IPS-18c (cell line): ENCODE data around the gene PRTG.
"Not testable (repeated sequence)": the region's sequence is repeated elsewhere in the genome, so short reads cannot be mapped to it uniquely, and the experiment has no call there.

Experiments used
- H3K4me3 ChIP-seq: 2 replicates; pipeline ENCODE4 v1.7.0; 2013; ENCODE audit warnings: low read depth, mild to moderate bottlenecking, low read length, moderate library complexity; ENCODE audit not compliant: insufficient read depth
- H3K9me3 ChIP-seq: one replicate; pipeline ENCODE4 v1.6.1; 2013; ENCODE audit warnings: mild to moderate bottlenecking, low read length, moderate library complexity; ENCODE audit not compliant: control insufficient read depth, insufficient read depth

Gene PRTG, protein sequence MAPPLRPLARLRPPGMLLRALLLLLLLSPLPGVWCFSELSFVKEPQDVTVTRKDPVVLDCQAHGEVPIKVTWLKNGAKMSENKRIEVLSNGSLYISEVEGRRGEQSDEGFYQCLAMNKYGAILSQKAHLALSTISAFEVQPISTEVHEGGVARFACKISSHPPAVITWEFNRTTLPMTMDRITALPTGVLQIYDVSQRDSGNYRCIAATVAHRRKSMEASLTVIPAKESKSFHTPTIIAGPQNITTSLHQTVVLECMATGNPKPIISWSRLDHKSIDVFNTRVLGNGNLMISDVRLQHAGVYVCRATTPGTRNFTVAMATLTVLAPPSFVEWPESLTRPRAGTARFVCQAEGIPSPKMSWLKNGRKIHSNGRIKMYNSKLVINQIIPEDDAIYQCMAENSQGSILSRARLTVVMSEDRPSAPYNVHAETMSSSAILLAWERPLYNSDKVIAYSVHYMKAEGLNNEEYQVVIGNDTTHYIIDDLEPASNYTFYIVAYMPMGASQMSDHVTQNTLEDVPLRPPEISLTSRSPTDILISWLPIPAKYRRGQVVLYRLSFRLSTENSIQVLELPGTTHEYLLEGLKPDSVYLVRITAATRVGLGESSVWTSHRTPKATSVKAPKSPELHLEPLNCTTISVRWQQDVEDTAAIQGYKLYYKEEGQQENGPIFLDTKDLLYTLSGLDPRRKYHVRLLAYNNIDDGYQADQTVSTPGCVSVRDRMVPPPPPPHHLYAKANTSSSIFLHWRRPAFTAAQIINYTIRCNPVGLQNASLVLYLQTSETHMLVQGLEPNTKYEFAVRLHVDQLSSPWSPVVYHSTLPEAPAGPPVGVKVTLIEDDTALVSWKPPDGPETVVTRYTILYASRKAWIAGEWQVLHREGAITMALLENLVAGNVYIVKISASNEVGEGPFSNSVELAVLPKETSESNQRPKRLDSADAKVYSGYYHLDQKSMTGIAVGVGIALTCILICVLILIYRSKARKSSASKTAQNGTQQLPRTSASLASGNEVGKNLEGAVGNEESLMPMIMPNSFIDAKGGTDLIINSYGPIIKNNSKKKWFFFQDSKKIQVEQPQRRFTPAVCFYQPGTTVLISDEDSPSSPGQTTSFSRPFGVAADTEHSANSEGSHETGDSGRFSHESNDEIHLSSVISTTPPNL

DNA sequence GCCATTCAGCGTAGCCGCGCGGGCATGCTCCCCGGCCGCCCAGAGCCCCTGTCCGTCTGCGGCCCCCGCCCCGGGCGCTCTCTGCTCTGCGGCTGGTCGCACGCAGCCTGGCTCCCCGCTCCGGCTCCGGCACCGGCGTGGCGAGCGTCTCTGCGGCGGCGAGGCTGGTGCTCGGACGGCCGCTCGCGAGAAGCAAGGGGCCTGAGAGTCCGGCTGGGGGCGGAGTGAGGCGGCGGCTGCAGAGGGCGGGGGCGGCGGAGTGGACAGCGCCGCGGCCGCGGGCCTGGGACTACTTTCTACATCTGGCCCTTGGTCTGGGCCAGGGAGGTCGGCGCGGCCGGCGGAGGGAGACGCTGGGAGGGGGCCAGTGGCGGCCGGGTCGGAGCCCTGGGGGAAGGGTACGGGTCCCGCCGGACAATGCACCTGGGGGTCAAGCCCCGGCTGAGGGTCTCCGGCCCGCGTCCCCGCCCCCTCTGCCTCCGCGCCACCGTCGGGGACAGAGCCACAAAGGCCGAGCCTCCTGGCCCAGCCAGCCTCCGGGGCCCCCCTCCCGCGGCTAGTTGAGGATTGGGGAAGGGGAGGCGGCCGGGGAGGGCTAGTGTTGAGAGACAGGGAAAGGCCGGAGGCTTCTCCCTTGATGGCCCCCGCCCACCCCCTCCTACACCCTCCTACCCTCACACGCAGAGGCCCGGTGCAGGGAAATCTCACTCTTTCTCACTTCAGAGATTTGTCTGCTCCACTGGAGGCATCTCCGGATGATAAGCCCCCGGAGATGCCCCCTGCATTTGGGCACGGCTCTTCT is at the start of gene PRTG:
TSS of gene PRTG (minus strand) at position 226 of the 802 bp plus-strand sequence. CDS start at position 5, 221 bp downstream.
- Histone ChIP-seq H3K4me3 (peak within 1 kb of the TSS; percentile 68), H3K9me3 (no peaks in the 10 kb centered on the region)

DNA sequence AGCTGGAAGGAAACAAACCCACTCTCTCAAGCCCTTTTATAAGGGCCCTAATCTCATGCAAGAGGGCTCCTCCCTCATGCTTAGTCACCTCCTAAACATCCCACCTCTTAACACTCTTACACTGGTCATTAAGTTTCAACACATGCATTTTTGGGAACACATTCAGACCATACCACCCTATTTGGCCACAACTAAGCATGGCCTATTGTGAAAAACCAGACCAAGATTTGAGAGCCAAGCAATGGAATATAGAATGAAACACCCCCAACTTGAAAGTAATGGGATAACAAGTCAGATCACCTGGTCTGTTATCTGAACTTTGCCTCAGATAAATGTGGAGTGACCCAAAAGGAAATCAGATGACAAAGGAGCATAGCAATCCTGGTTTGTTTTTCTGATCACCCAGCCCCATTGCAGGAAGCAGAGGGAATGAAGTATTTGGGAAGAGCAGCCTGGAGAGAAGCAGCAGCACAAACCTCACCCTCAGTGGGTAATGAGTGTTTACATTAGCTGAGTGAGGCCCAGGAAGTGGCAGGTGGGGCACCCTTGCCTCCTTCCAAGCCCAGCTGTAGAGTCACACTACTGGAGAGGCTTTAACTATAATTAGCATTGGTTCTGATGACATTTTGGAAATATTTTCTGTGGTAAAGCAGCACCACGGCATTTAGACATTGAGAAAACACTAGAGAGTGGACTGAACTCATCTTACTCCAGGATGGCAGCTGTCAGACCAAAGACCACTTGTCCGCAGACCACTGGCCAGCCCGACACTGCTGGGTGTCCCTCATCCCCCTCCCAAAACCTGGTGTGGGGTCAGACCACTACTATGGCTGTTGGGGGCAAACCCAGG is 48.8 kb upstream of the PRTG start:
- Histone ChIP-seq H3K9me3 (no peaks in the 10 kb centered on the region), H3K4me3 (no peak overlapping the region)

DNA sequence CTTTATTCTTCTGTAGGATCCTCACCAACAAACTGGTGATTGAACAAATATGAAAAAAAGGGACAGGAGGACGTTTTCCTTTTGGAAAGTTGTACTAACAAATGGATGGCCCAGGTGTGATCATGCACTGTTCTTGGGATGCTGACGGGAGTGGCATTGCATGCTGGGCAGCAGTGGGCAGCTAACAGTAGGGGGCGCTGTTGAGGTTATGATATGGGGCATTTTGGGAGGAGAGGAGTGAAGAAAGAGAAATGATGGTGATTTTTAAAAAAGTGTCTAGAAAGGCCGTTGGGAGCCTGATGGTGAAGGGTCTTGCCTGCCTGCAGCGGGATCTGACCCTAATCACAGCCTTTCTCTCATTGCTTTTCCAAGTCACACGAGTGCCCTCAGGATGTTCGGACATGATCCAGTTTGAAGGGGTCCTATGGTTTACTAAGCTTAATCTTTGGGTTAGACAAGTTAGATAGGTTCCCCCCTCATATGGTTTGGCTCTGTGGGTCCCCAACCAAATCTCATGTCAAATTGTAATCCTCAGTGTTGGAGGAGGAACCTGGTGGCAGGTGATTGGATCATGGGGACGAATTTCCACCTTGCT is 46.2 kb upstream of the PRTG start:
- Histone ChIP-seq H3K4me3 (no peak overlapping the region), H3K9me3 (no peaks in the 10 kb centered on the region)

DNA sequence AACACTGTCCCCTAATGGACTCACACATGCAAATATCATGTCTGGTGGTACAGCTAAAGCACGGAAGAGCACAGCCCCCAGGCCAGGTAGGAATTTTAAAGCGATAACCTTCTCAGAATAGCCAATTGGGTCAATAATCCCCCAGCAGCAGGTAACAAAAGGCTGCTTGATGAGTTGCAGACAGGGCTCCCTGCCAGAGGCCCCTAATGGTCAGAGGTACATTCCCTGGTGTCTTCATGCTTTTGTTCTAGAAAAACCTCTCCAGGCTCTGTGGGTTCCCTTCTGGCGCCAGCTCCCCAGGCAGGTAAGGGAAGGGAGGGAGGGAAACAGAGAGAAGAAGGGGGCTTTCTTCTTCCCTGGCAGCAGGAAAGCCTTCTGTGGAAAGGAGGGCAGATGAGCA is 43.4 kb upstream of the PRTG start:
- H3K4me3 ChIP-seq, result no peak overlapping the region

DNA sequence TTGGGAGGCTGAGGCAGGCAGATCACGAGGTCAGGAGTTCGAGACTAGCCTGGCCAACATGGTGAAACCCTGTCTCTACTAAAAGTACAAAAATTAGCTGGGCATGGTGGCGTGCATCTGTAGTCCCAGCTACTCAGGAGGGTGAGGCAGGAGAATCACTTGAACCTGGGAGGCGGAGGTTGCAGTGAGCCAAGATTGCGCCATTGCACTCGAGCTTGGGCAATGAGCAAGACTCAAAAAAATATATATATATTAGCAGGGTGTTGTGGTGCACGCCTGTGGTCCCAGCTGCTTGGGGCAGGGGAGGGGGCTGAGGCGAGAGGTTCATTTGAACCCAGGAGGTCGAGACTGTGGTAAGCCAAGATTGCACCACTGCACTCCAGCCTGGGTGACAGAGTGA is 42.6 kb upstream of the PRTG start:
- H3K4me3 ChIP-seq, H3K9me3 ChIP-seq: not testable (repeated sequence)

More for the DNA sequence above, 43.4 kb upstream of the PRTG start:
- H3K9me3 ChIP-seq, result no peaks in the 10 kb centered on the region

DNA sequence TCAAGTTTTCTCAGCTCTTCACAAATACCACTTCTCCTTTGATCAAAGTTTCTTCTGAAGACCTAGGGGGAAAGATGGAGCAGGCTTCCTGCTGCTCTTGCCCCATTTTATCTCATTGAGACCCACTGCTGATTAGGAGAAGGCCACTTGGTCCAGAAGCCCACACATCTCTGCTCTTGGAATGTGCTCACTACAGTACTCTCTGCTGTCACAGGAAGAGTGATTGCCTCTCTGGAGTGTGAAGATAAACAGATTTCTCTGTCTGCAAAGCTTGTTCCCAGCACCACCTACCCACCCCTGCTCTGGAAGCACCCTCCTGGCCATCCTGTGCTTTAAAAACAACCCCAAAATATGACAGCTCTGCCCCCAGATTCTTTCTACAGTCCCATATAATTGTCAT is 41.3 kb upstream of the PRTG start:
- Histone ChIP-seq H3K9me3 (no peaks in the 10 kb centered on the region), H3K4me3 (no peak overlapping the region)

DNA sequence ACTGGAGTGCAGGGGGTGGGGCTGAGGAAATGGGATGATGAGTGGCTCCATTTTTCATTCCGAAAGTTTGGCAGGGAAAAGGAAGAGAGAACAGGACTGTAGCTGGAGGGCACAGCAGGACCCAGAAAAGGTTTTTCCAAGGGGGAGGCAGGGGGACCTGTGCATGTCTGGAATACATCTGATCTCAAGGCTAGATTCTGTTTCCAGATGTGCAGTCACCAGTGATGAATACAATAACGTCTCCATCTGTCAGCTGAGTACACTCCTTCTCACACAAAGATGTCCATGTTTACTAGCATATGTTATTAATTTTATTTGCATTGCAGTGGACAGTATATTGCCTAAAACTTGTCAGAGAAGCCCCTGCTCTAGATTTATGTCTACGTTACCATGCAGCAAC is 39.9 kb upstream of the PRTG start:
- Histone ChIP-seq H3K9me3 (no peaks in the 10 kb centered on the region), H3K4me3 (no peak overlapping the region)

DNA sequence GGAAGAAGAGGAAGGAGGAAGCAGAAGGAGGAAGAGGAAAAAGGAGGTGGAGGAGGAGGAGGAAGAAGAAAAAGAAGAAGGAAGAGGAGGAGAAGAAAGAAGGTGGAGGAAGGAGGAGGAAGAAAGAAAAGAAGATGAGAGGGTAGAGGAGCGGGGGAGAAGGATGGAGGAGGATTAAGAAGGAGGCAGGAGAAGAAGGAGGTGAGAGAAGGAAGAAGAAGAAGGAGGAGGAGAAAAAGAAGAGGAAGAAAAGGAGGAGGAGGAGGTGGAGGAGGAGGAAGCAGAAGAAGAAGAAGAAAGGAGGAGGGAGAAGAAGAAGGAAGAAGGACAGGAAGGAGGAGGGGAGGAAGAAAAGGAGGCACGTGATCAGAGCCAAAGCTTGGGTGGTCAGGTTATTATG is 37.3 kb upstream of the PRTG start:
- no peaks in the 10 kb centered on the region for H3K9me3 ChIP-seq
- no peak overlapping the region for H3K4me3 ChIP-seq

DNA sequence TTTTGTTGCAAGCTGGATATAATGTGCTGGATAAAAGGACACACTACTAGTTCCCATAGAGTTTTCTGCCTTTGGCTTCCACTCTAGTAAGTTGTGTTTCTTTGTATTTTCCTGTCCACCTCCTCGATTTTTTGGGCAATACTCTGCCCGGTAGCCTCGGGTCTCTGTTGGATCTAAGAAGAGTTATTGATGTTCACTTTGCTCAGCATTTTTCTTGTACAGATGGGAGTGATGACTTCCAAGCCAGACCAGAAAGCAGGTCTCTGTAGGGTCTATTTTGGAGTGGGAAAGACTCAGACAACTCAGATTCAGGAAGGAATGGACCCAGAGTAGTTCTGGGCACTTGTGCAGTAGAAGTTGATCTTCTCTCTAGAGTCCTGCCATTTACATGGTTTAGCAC is 36.0 kb upstream of the PRTG start:
- H3K9me3 ChIP-seq, result no peaks in the 10 kb centered on the region
- no peak overlapping the region for H3K4me3 ChIP-seq

DNA sequence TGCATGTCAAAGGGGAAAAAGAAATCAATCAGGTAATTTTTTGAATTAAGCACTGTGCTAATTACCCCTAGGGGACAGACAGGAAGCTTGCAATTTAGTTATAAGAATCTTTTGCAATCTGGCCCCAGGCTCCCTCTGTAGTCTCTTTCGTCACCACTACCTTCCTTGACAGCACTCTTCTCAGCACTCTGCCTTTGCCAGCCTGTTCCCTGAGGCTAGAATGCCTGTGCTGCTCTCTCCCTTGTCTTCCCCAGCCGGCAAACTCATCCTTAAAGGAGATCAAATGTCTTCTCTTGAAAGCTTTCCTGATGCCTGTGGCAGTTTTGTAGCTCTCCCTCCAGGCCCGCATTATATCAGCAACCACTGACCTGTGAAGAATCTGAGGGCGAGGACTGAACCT is 32.4 kb upstream of the PRTG start:
- H3K4me3 ChIP-seq, result no peak overlapping the region
- H3K9me3 ChIP-seq, result no peaks in the 10 kb centered on the region

DNA sequence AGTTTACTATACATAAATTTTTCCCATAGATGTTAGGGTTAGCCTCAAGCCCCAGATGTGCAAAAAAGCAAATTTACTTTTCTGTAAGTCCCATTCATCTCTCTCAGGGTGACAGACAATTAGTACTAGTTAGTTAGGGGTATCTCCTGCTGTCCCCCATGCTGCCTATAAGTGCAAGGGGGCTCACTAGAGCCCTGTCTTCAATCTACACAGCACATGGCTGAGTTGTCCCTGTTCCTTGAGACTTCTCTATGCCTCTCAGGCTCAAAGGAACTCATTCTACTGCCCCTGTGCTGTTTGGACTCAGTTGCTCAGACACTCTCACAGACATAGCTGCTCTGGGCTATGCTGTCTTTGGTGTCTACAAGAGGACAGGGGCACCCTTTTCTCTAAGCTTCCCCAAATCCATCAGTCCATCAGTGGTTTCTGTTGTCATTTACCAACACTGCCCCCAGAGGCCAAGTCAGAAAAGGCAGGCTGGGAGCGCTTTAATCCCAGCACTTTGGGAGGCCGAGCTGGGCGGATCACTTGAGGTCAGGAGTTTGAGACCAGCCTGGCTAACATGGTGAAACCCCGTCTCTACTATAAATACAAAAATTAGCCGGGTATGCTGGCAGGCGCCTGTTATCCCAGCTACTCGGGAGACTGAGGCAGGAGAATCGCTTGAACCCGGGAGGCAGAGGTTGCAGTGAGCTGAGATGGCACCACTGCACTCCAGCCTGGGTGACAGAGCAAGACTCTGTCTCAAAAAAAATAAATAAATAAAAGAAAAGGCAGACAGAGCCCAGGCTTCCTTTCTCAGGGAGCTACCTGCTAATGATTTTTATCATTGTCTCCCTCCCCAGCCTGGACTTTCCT is 31.4 kb upstream of the PRTG start:
- H3K9me3 ChIP-seq, result no peaks in the 10 kb centered on the region
- H3K4me3 ChIP-seq, result no peak overlapping the region

DNA sequence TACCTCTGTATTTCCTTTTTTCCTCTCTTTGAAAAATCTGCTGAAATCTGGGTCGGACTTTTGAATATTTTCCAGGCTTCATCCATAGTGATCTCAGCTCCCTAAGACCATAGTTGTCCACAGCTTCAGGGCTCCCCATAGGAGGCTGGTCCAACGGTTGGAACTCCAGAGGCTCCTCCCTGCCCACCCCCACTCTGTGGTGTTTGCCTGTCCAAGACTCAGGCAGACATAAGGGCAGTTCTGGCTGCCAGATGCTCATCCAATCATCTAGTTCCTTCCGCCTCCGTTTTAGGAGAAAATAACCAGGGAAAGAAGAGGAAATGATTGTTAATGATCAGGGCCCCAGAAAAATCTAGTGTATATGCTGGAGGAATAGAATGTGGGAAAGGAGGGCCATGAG is 27.9 kb upstream of the PRTG start:
- H3K9me3 ChIP-seq, result no peaks in the 10 kb centered on the region

DNA sequence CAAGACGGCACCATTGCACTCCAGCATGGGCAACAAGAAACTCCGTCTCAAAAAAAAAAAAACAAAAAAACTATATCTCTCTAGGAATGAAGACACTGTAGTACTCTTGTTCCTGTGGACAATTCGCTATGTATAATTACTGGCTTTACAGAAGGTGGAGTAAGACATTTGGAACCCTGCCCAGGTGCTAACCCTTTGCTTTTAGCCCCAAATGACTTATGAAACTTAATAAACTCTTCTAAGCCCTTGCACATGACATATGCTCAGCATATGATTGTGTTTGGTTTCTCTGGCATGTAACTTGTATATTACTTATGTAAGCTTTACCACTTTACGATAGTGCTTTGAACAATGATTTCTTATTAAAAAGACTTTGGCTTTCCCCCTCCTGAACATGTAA is 27.3 kb upstream of the PRTG start:
- H3K4me3 ChIP-seq, result no peak overlapping the region

More for the DNA sequence above, 27.9 kb upstream of the PRTG start:
- no peak overlapping the region for H3K4me3 ChIP-seq

DNA sequence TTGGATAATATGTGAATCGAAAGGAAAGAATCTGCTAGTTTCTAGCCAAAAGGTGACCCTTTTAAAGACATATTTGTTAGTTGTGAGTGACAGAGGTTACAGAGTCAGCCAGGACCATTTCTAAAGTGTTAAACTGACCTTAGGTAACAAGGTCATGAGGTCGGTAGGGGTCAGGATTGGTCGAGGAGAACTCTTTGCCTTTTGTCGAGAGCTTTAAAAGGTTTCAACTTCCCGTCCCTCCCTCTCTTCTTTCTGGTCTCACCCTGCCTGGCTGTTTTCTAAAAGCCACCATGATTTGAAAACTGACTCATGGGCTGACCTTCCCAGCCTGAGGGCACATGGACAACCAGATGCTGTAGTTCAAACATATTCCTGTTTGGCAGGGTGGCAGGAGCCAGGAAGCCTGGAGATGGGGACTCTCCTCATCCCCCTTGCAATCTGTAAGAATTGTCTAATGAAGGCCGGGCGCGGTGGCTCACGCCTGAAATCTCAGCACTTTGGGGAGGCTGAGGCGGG is 25.8 kb upstream of the PRTG start:
- H3K4me3 ChIP-seq, result no peak overlapping the region
- no peaks in the 10 kb centered on the region for H3K9me3 ChIP-seq

More for the DNA sequence above, 27.3 kb upstream of the PRTG start:
- no peaks in the 10 kb centered on the region for H3K9me3 ChIP-seq

DNA sequence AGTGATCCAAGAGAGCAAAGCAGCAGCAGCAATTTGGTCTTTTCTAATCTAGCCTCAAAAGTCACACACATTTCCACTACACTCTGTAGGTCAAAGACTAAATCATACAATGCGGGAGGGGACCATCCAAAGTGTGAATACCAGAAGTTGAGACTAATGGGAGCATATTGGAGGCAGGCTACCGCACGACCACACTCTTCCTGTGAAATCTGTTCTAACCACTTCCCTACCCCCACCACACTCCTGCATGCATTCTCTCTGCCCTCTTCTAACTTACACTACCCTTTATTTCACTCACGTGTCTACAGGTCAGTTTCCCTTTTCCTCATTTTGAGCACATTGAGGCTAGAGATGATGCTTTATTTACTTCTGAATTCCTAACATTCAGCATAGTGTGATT is 23.7 kb upstream of the PRTG start:
- Histone ChIP-seq H3K9me3 (no peaks in the 10 kb centered on the region), H3K4me3 (no peak overlapping the region)
